HUES48 (cell line): ENCODE results near the gene DYNLRB1.
"Not testable (repeated sequence)": the region's sequence is repeated elsewhere in the genome, so short reads cannot be mapped to it uniquely, and the experiment has no call there.

Experiments used
- H3K27ac ChIP-seq: one replicate; pipeline ENCODE4 v1.7.0; 2013; ENCODE audit warnings: low read depth, low read length, inconsistent platforms
- H3K27me3 ChIP-seq: 2 replicates; pipeline ENCODE4 v1.6.1; 2013; ENCODE audit warnings: mild to moderate bottlenecking, low read length; ENCODE audit not compliant: control insufficient read depth, insufficient read depth
- H3K36me3 ChIP-seq: 2 replicates; pipeline ENCODE4 v1.6.1; 2013; ENCODE audit warnings: low read length; ENCODE audit not compliant: control insufficient read depth, insufficient read depth
- H3K4me1 ChIP-seq: 2 replicates; pipeline ENCODE4 v1.6.1; 2013; ENCODE audit warnings: mild to moderate bottlenecking, low read length; ENCODE audit not compliant: control insufficient read depth, insufficient read depth
- H3K4me3 ChIP-seq: 2 replicates; pipeline ENCODE4 v1.5.1; 2013; ENCODE audit warnings: mild to moderate bottlenecking, low read depth, low read length
- H3K9ac ChIP-seq: 2 replicates; pipeline ENCODE4 v1.6.1; 2013; ENCODE audit warnings: mild to moderate bottlenecking, low read depth, low read length, moderate library complexity
- H3K9me3 ChIP-seq: 2 replicates; pipeline ENCODE4 v1.6.1; 2013; ENCODE audit warnings: low read length; ENCODE audit not compliant: control insufficient read depth, insufficient read depth

DYNLRB1 gene

DNA sequence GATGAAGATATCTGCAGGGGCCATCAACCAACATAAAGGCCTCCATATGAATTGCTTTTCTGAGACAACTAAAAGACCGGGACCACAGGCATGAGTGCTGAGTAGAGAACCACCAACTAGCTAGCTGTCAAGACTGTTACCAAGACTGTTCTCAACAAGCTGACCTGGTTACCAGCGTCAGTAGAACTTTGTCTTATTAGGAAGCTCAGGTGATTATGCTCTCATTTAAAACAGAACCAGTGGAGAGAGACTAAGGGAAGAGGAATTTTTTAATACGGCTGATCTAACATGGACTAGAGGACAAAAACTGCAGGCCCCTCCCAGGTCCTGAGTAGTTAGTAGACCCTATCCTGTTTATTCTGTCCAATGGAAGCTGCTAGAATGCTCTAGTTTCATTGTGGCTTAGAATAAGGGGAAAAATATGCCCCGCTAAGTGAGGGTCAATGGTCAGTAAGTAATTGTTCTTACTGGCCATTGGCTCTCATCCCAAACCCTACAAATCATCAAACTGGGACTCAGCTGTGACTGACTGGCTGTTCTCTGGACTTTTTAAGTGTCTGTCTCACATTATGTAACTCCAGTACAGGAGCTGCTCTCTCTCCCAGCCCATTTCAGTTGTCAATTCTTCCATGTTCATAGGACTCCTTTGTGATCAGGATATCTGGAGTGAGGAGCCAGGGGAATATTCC, 3.8 kb upstream of the DYNLRB1 start:
- no peak overlapping the region for H3K9ac ChIP-seq
- H3K36me3 ChIP-seq = peaks cover 31% of the 10 kb centered on the region
- no peak overlapping the region for H3K4me3 ChIP-seq
- no peaks in the 10 kb centered on the region for H3K9me3 ChIP-seq
- H3K4me1 ChIP-seq = 0 out of 2 replicates have a peak, but pooled peaks cover 5% of the 10 kb centered on the region
- H3K27me3 ChIP-seq = no peaks in the 10 kb centered on the region
- H3K27ac ChIP-seq = no peak overlapping the region

DNA sequence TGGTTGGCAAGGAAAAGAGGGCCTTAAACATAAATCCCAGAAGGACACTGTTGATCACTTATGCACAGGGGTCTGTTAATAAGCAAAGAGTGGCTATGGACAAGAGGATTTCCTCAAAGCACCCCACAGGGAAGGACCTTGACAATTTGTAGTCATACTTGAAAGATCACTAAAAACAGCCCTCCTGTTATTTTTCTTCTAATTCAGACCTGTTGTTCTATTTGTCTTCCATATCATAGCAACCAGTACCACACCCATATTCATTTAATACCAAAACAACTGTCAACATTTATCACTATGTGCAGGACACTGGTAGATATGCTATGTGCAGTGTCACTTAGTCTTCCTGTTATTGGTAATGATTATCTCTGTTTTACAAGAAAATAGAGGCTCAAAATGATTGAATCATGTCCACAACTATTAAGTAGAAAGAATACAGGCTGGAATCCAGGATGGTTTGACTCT, 3.2 kb upstream of the DYNLRB1 start:
- Histone ChIP-seq H3K36me3 (peaks cover 25% of the 10 kb centered on the region), H3K9ac (no peak overlapping the region), H3K4me1 (0 out of 2 replicates have a peak, but pooled peaks cover 5% of the 10 kb centered on the region), H3K27me3 (no peaks in the 10 kb centered on the region), H3K9me3 (no peaks in the 10 kb centered on the region), H3K27ac (no peak overlapping the region), H3K4me3 (no peak overlapping the region)

DNA sequence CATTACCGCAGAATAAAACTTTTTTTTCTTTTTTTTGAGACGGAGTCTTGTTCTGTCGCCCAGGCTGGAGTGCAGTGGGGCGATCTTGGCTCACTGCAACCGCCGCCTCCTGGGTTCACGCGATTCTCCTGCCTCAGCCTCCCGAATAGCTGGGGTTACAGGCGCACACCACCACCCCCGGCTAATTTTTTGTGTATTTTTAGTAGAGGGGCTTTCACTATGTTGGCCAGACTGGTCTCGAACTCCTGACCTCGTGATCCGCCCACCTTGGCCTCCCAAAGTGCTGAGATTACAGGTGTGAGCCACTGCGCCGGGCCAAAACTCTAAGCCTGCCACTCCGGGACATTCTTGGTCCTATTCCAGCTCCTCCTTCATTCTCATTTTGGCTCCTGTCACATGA, 2.2 kb upstream of the DYNLRB1 start:
- not testable (repeated sequence) for H3K4me3 ChIP-seq, H3K27ac ChIP-seq, H3K4me1 ChIP-seq, H3K9me3 ChIP-seq, H3K9ac ChIP-seq, H3K27me3 ChIP-seq
- peaks cover 16% of the 10 kb centered on the region for H3K36me3 ChIP-seq

DNA sequence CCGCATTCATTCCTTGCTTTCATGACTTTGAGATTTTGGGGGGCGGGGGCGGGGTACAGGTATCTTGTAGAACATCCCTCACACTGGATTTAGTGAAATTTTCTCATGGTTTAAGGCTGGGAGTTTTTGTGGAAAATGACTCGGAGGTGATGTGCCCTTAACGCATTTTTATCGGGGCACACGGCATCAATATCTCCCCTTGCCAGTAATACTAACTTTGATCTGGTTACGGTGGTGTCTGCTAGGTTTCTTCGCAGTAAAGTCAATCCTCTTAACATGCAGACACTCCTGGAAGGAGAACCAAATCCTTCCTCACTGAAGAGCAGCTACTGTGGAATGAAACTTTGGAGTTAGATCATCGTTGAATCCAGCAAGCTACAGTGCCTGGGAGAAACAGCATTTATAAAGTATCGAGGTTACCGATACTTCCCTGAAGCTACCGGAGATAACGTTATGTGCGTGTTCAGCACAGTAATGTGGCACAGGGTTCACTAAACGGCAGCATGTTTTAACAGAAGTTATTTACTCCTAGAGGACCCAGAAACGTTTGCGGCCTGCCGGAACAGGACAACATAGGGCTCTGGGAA, 1.2 kb upstream of the DYNLRB1 start:
- Histone ChIP-seq H3K27ac (peak overlapping the region; percentile 91), H3K36me3 (peaks cover 16% of the 10 kb centered on the region; the same call in 1 of the 2 replicates), H3K9me3 (no peaks in the 10 kb centered on the region), H3K4me1 (0 out of 2 replicates have a peak, but pooled peaks cover 5% of the 10 kb centered on the region), H3K27me3 (no peaks in the 10 kb centered on the region), H3K4me3 (peak overlapping the region; percentile 95), H3K9ac (no peak overlapping the region)

DNA sequence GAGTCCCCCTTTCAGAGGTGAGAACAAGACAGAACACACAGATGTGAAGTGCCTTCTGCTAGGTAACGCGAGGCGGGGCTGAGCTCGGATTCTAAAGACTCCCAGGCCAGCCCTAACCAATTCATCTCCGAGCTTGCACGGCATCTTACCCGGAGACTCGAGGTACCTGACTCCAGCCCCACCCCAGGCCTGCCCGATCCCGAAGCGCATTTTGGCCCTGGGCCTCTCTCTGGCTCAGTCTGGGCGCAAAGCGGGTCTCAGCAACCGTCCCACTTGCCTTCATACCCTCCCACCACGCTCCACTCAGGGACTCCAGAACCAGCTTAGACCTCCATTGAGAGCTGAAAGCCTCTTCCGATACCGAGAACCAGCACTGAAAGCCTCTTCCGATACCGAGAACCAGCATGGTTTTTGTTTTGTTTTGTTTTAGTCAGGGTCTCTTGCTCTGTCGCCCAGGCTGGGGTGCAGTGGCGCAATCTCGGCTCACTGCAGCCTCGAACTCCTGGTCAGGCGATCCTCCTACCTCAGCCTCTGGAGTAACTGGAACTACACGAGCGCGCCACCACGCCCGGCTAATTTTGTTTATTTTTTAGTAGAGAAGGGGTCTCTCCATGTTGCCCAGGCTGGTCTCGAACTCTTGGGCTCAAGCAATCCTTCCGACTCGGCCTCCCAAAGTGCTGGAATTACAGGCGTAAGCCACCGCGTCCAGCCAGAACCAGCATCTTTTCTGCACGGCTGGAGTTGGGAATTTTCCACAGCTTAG, 557 bp upstream of the DYNLRB1 start:
- Histone ChIP-seq H3K36me3 (peaks cover 16% of the 10 kb centered on the region; the same call in 1 of the 2 replicates), H3K4me3 (peak overlapping the region; percentile 95), H3K9ac (peak overlapping the region; percentile 81), H3K9me3 (no peaks in the 10 kb centered on the region), H3K27ac (peak overlapping the region; percentile 91), H3K4me1 (0 out of 2 replicates have a peak, but pooled peaks cover 5% of the 10 kb centered on the region), H3K27me3 (no peaks in the 10 kb centered on the region)

DNA sequence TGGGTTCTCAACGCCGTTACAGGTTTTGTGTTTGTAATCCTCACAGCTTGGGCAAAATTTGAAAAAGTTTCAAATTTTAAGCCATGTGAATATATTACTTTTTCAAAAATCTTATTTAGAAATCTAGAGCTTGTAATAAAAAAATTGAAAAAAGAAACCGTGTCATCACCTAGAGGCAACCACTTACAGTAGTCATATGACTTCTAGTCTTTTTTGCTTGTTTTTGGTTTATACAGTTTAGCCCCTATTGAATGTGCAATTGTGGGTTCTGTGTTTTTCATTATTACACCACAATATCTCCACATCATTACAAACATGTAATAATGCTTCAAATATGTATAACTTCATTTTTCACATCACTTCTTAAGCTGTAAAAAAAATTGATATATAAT, 888 bp downstream of the DYNLRB1 start:
- H3K9me3 ChIP-seq = no peaks in the 10 kb centered on the region
- H3K27me3 ChIP-seq = no peaks in the 10 kb centered on the region
- H3K36me3 ChIP-seq = 0 out of 2 replicates have a peak, but pooled peaks cover 14% of the 10 kb centered on the region
- H3K9ac ChIP-seq = peak overlapping the region; percentile 81
- 0 out of 2 replicates have a peak, but pooled peaks cover 5% of the 10 kb centered on the region for H3K4me1 ChIP-seq
- peak overlapping the region; percentile 95 for H3K4me3 ChIP-seq
- peak overlapping the region; percentile 91 for H3K27ac ChIP-seq

DNA sequence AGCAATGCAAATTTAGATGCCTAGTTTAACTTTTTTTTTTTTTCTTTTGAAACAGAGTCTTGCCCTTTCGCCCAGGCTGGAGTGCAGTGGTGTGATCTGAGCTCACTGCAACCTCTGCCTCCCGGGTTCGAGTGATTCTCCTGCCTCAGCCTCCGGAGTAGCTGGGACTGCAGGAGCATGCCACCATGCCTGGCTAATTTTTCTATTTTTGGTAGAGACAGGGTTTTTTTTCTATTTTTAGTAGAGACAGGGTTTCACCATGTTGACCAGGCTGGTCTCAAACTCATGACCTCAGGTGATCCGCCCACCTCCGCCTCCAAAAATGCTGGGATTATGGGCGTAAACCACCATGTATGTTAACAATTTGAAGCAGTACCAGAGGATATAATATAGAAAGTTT, 2.6 kb downstream of the DYNLRB1 start:
- H3K4me3 ChIP-seq, H3K27ac ChIP-seq, H3K4me1 ChIP-seq: not testable (repeated sequence)

DNA sequence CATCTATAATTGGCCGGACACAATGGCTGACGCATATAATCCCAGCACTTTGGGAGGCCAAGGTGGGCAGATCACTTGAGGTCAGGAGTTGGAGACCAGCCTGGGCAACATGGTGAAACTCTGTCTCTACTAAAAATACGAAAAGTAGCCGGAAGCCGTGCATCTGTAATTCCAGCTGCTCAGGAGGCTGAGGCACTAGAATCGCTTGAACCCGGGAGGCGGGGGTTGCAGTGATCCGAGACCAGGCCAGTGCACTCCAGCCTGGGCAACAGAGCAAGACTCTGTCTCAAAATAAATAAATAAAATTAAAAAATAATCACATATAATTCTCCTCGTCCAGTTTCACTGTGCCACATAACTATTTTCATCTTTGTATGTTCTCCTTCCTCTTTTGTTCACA, 3.6 kb downstream of the DYNLRB1 start:
- not testable (repeated sequence) for H3K27ac ChIP-seq, H3K4me3 ChIP-seq, H3K9me3 ChIP-seq, H3K9ac ChIP-seq, H3K27me3 ChIP-seq, H3K4me1 ChIP-seq
- 0 out of 2 replicates have a peak, but pooled peaks cover 13% of the 10 kb centered on the region for H3K36me3 ChIP-seq

More for the DNA sequence above, 2.6 kb downstream of the DYNLRB1 start:
- not testable (repeated sequence) for H3K36me3 ChIP-seq, H3K27me3 ChIP-seq, H3K9ac ChIP-seq, H3K9me3 ChIP-seq

DNA sequence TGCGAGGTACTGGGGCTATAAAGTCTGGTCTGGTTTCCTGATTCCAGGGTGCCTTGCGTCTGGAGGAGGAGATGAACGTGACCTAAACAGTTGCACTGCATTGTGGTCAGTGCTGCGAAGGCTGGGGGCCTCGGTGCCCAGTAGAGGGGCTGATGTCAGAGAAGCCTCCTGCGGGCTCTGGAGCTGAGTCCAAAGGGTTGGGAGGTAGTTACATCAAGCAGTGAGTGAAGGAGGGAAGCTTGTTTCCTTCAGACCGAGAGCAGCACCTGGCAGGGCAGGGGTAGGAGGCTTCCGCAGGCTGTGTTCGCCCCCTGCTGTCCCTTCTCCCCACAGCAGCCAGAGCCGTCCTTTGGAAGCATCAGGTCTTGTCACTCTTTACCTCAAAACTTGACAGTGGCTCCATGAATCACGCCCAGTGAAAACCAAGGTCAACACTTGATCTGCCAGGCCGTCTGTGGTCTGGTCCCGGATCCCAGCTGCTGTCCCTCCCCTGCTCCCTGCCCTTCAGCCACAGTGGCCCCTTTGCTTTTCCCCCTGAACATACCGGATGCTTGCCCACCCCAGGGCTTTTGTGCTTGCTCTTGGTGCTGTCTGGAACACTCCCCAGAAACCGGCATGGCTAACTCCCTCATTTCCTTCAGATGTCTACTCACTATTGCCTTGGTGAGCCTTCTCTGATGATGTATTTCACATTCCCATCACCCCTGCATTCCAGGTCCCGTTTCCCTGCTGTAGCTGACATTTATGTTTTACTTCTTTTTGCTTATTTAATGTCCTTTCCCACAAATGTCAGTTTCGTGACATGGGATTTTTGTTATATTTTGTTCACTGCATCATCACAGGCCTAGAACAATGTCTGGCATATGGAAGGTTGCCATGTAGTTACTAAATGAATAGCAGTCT, 7.0 kb downstream of the DYNLRB1 start:
- no peak overlapping the region for H3K9ac ChIP-seq
- H3K4me3 ChIP-seq = no peak overlapping the region
- H3K9me3 ChIP-seq = no peaks in the 10 kb centered on the region
- H3K27me3 ChIP-seq = no peaks in the 10 kb centered on the region
- H3K36me3 ChIP-seq = peaks cover 32% of the 10 kb centered on the region
- peaks cover 5% of the 10 kb centered on the region for H3K4me1 ChIP-seq
- H3K27ac ChIP-seq = peak overlapping the region; percentile 33

DNA sequence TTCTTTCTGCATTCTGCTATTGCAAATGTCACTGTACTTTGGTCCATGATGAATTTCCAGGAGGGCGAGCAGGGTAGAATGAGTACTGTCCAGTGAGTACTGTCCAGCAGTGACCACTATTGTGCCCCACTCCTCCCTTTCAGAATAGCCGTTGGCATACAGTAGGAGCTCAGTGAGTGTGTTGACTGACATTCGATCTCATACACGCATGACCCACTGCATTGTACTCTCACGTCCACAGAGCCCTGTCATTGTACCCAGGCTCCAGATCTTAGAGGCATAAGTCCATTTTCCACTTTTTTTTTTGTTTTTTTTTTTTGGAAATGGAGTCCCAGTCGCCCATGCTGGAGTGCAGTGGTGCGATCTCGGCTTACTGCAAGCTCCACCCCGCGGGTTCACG, 8.2 kb downstream of the DYNLRB1 start:
- Histone ChIP-seq H3K27ac (no peak overlapping the region), H3K36me3 (peaks cover 37% of the 10 kb centered on the region), H3K27me3 (no peaks in the 10 kb centered on the region), H3K4me1 (peaks cover 5% of the 10 kb centered on the region), H3K4me3 (no peak overlapping the region), H3K9ac (no peak overlapping the region), H3K9me3 (no peaks in the 10 kb centered on the region)
